ENCODE measurements around the gene CD55.

DNA sequence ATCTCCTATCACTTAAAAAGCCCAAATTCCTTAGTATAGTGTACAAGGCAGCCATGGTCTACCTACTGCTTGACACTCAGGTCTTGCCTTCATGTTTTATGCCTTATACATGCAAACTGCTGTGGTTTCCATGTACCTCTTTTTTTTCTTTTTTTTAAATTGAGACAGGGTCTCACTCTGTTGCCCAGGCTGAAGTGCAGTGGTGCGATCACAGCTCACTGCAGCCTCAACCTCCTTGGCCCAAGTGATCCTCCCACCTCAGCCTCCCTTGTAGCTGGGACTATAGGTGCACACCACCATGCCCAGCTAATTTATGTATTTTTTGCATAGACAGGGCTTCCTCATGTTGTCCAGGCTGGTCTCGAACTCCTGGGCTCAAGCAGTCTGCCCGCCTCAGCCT lies 8.0 kb downstream of the CD55 start:
- TF ChIP-seq, protein P1, sequence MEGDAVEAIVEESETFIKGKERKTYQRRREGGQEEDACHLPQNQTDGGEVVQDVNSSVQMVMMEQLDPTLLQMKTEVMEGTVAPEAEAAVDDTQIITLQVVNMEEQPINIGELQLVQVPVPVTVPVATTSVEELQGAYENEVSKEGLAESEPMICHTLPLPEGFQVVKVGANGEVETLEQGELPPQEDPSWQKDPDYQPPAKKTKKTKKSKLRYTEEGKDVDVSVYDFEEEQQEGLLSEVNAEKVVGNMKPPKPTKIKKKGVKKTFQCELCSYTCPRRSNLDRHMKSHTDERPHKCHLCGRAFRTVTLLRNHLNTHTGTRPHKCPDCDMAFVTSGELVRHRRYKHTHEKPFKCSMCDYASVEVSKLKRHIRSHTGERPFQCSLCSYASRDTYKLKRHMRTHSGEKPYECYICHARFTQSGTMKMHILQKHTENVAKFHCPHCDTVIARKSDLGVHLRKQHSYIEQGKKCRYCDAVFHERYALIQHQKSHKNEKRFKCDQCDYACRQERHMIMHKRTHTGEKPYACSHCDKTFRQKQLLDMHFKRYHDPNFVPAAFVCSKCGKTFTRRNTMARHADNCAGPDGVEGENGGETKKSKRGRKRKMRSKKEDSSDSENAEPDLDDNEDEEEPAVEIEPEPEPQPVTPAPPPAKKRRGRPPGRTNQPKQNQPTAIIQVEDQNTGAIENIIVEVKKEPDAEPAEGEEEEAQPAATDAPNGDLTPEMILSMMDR (conservative IDR thresholded peaks at IDR 0.05 in 1 of 2, IDR thresholded peaks at IDR 0.05 in 1 of 2; ENCODE audit: low read depth in 1 of 2, low read length in 2 of 2): no peak
- TF ChIP-seq EZH2 (IDR thresholded peaks at IDR 0.05; ENCODE audit: low read length, missing control alignments): no peak

Data from fibroblast of lung (primary cell).